Measurements from ENCODE around the gene DPF1.

GRCh38 chr19:38209671-38210457 lies 14.2 kb downstream of the DPF1 start:
- no peak for TF ChIP-seq CTCF (IDR thresholded peaks at IDR 0.05; ENCODE audit: insufficient read depth, low read length)
- TF ChIP-seq GABPA (IDR thresholded peaks at IDR 0.05; ENCODE audit: low read depth) = no peak
- TF ChIP-seq POLR2AphosphoS5 (IDR thresholded peaks at IDR 0.05; ENCODE audit: low read depth) = no peak

All from HL-60 (cell line).